ENCODE data around the gene ZNF778.

- TF ChIP-seq CTCF (conservative IDR thresholded peaks at IDR 0.05; ENCODE audit: low read length) (no peak), EZH2phosphoT487 (IDR thresholded peaks at IDR 0.05; ENCODE audit: borderline replicate concordance) (no peak)
These were observed 17.2 kb upstream of the ZNF778 start, which contains the start of gene SLC22A31 for GRCh38 chr16:89200124-89200849.
